ENCODE data around the gene LBP. TPM values are rescaled to one million over a fixed set of nuclear protein-coding genes. Genes with fewer than 3 reads are reported as not detected.
"Not testable (repeated sequence)": the region's sequence is repeated elsewhere in the genome, so short reads cannot be mapped to it uniquely, and the experiment has no call there.

The LBP gene
- total RNA-seq, 1 donor from 2014 or later = not detected

GRCh38 chr20:38373231-38373867 is 27.1 kb downstream of the LBP start:
- H3K4me1 Mint-ChIP-seq = peaks cover 5% of the 10 kb centered on the region
- H3K27ac Mint-ChIP-seq (ENCODE audit: unreplicated experiment) = no peak overlapping the region
- DNase-seq (ENCODE audit: low read depth, low spot score) = no peak
- H3K36me3 Mint-ChIP-seq (ENCODE audit: low read depth) = no peaks in the 10 kb centered on the region
- no peaks in the 10 kb centered on the region for H3K9me3 Mint-ChIP-seq
- TF ChIP-seq CTCF (conservative IDR thresholded peaks at IDR 0.05) = no peak
- no peak overlapping the region for H3K4me3 Mint-ChIP-seq
- H3K27me3 Mint-ChIP-seq (ENCODE audit: low read depth) = peaks cover 9% of the 10 kb centered on the region

- Mint-ChIP-seq H3K27me3 (ENCODE audit: low read depth) (peaks cover 9% of the 10 kb centered on the region), H3K4me3 (no peak overlapping the region), H3K4me1 (peaks cover 5% of the 10 kb centered on the region), H3K9me3 (no peaks in the 10 kb centered on the region), H3K36me3 (ENCODE audit: low read depth) (no peaks in the 10 kb centered on the region), H3K27ac (ENCODE audit: unreplicated experiment) (no peak overlapping the region)
- no peak for DNase-seq (ENCODE audit: low read depth, low spot score)
- no peak for TF ChIP-seq CTCF (conservative IDR thresholded peaks at IDR 0.05)
These were observed 27.6 kb downstream of the LBP start for GRCh38 chr20:38373898-38374297.

GRCh38 chr20:38377039-38377685 is 30.9 kb downstream of the LBP start:
- H3K27me3 Mint-ChIP-seq (ENCODE audit: low read depth) = peaks cover 2% of the 10 kb centered on the region
- no peak for DNase-seq (ENCODE audit: low read depth, low spot score)
- no peak overlapping the region for H3K4me3 Mint-ChIP-seq
- no peaks in the 10 kb centered on the region for H3K36me3 Mint-ChIP-seq (ENCODE audit: low read depth)
- H3K9me3 Mint-ChIP-seq = no peaks in the 10 kb centered on the region
- no peak for TF ChIP-seq CTCF (conservative IDR thresholded peaks at IDR 0.05)
- H3K27ac Mint-ChIP-seq (ENCODE audit: unreplicated experiment) = no peak overlapping the region
- no peaks in the 10 kb centered on the region for H3K4me1 Mint-ChIP-seq

GRCh38 chr20:38377838-38378237 is 31.6 kb downstream of the LBP start:
- not testable (repeated sequence) for H3K27me3 Mint-ChIP-seq (ENCODE audit: low read depth); H3K27ac Mint-ChIP-seq (ENCODE audit: unreplicated experiment); H3K9me3 Mint-ChIP-seq; H3K4me3 Mint-ChIP-seq; H3K4me1 Mint-ChIP-seq; H3K36me3 Mint-ChIP-seq (ENCODE audit: low read depth); DNase-seq (ENCODE audit: low read depth, low spot score)

- H3K9me3 Mint-ChIP-seq = no peaks in the 10 kb centered on the region
- no peak overlapping the region for H3K27ac Mint-ChIP-seq (ENCODE audit: unreplicated experiment)
These were observed 36.9 kb downstream of the LBP start for GRCh38 chr20:38383147-38383546.

More at GRCh38 chr20:38383147-38383546, 36.9 kb downstream of the LBP start:
- no peak for DNase-seq (ENCODE audit: low read depth, low spot score)
- Mint-ChIP-seq H3K4me1 (no peaks in the 10 kb centered on the region), H3K27me3 (ENCODE audit: low read depth) (peaks cover 3% of the 10 kb centered on the region), H3K4me3 (no peak overlapping the region), H3K36me3 (ENCODE audit: low read depth) (no peaks in the 10 kb centered on the region)
- TF ChIP-seq CTCF (conservative IDR thresholded peaks at IDR 0.05) = no peak
